NCI-H2171 treated with DMSO at 0.1 percent for 48 hours (cell line): ENCODE data around the gene KIAA0319L.

Experiments
- DNase-seq: peaks from one replicate; lab custom pipeline; 2025; lab: John Stamatoyannopoulos, UW

KIAA0319L gene

DNA sequence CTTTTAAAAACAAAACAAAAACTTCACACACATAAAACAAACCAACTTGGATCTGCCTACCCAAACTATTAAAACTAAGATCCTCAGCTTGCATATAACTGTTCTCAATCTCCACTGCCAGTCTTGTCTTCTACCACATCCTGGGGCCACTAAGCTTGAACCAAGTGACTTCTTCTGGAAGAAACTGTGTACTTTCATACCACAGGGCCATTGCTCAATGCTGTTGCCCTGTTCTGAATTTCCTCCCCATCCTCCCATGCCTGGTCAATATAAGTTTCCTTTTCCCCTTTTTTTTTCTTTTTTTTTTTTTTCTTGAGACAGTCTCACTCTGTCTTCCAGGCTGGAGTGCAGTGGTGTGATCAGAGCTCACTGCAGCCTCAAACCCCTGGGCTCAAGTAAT lies 109.9 kb downstream of the KIAA0319L start:
- no peak for DNase-seq

DNA sequence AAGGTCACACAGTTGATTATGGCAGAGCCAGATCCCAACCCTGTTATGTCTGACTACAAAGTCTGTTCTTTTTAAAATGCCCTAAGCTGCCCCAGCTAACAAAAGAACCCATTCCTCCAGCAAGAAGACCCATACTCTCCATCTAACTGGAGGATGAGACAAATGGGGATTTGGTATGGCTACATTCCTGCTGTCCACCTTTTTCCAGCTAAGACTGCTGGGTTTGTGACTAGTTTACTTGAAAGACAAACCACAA lies 112.8 kb downstream of the KIAA0319L start:
- no peak for DNase-seq

DNA sequence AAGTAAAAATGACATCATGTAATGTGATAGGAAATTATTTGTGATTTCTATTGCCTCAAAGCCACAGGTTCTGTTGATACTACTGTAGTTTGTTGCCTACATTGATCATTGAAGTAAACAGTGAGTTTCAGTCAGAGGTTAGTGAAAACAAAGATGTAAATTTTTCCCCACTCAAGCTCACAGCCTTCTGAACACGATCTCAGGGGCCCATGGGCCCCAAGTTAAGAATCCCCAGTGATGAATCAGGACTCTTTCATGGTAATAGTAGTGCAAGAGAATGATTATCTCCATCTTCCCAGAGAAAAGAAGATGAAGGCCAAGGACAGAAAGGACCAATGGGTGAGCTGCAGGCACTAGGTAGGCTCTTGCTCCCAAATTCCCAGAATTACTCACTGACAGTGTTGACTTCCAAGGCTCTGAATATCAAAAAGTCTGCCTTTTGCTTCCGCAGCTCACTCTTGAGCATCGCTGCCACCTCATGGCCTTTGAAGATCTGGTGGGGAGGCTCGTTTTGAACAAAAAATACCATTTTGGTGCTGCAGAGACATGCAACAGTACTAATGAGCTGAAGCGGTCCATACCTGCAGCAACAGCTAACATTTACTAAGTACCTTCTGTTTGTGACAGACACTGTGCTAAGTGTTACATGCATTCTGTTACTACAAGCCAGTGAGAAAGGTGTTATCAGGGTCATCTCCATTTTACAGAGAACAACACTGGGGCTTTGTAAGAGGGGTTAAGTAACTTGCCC lies 113.3 kb downstream of the KIAA0319L start:
- no peak for DNase-seq

DNA sequence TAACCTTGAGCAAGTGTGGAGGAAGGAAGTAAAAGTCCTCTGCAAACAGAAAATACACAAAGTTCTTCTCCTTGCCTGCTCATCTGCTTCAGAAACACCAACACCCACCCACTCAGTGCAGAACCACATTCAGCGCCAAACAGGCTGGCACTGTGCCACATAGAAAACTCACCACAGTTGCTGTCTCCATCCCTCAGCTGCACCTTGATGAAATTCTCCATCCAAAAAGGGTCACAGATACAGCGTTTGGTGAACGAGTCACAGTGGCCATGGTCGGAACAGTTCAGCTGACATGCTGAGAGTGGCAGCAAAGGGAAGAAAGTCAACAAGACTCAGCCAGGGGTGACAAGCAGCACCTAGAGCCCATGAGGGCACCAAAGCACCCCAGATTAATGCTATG lies 114.5 kb downstream of the KIAA0319L start:
- DNase-seq = no peak

DNA sequence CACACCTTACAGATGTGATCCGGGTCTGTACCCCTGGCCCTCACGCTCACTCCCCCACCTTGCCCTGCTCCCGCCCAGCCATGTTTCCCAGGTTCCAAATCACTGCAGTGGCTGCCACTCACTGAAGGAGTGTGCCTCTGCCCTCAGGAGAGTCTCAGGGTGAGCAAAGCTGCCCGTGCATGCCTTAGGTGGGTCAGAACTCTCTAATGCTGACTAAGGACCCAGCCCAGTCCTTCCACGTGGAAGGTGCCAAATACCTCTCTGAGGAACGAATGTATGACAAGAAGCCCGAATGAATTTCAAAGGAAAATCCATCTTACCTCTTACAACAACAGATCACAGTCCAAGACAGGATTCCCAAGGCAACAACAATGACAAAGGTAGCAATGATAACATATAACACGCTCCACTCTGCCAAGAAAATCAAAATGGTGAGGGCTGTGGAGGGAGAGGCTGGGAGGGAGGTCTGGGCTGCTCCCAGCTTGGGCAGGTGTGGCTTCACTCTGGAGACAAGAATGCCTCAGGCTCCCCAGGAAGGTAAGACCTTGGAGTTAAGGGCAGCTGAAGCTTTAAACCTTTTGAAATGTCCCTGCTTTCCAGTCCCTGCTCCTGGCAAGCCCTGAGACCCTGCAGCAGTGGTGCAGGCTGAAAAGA lies 115.2 kb downstream of the KIAA0319L start:
- no peak for DNase-seq

DNA sequence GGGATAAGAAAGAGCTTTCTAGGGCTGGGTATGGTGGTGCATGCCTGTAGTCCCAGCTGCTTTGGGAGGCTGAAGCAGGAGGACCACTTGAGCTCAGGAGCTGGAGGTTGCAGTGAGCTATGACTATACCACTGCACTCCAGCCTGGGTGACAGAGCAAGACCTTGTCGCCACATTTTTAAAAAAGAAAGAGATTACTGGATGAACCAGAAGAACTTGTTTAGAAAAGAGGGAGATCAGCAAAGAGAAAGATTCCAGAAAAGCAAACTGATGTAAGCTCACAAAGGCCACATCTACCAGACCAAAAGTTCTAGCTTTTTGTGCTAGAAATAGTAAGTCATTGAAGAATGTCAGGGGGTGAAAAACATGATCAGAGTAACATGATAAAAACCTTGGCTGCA lies 117.6 kb downstream of the KIAA0319L start:
- no peak for DNase-seq

DNA sequence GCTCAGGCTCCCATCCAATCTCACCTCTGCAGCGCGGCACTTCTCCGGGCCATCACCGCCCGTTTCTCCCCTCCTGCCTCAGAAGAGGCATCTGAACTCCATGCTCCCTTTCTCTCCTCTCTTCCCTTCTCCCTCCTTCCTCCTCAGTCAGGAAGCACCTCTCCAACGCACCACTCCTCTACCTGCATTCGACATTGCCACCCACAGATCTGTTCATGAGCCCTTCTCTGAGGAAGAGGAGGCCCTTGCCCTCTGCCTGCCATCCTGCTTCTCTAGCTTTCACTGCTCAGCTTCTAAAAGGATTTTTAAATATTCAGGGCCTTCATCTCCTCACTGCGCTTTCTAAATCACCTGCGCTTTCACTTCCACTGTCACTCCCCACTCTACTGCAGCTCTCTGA lies 120.0 kb downstream of the KIAA0319L start:
- no peak for DNase-seq

DNA sequence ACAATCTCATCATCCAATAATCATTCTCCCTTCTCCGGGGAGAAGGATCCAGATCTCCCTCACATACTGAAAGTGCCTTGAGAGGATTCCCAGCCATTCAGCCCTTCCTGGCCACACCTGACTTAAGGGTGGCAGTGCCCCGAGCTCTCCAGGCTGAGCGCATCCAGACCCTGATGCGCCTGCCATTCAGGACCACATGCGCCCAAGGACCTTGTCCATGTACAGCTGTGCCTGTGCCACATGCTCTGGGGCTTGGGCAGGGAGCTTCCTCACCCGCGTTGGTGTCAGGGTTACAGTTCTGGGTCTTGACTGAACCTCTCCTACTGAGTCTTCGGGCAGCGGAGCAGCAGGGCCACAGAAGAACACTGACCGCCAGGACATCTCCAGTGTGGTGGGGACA lies 121.1 kb downstream of the KIAA0319L start:
- no peak for DNase-seq

DNA sequence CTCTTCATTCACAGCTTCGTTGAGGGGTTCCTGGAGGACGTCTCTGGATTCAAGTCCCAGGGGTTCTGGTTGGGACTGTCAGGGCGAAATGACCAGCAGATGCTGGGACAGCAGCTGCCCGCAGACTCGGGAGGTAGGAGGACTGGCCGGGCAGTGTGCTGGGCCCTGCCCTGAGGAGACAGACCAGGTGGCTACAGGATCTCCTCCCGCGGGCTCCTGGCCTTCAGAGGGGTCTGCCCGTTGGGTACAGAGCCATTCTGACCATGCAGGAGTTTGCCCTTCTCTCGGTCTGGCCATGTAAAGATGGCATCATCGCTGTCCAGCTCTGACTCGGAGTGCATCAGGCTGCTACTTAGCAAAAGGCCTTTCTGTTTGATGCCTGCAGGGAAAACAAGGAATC lies 122.5 kb downstream of the KIAA0319L start:
- DNase-seq = no peak

DNA sequence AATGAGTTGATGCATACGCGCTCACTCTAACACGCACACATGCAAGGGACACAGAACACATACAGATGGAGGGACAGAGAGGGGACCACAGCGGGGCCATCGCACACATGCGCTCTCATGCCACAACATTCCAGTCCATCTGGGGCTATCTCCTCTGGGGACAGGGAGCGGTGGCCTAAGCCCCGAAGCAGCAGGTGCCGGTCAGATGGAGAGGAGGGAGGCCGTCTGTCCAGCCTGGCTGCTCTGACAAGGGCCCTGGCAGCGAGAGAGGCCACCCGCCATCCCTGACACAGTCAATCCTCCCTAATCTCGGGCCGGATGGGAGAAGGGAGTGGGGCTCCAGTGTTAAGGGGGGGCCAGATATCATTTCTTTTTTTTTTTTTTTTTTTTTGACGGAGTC lies 123.5 kb downstream of the KIAA0319L start:
- no peak for DNase-seq

DNA sequence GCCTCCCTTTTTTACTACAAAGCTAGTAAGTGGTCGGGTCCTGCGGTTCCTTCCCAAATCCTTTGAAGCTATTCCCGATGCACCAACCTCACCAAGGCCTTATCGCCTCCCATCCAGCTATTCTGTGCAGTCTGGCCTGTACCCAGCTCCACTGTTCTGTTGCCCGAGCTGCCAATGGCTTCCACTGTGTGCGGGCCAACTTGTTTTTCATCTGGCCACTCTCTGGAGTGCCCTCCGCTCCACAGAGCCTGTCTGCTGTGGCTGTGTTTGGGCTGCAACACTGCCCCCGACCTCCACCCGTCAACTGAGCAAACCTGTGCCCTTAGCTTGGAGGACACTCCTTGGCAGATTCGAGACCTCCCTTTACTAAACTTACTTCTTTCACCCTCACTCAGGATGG lies 125.0 kb downstream of the KIAA0319L start:
- no peak for DNase-seq

DNA sequence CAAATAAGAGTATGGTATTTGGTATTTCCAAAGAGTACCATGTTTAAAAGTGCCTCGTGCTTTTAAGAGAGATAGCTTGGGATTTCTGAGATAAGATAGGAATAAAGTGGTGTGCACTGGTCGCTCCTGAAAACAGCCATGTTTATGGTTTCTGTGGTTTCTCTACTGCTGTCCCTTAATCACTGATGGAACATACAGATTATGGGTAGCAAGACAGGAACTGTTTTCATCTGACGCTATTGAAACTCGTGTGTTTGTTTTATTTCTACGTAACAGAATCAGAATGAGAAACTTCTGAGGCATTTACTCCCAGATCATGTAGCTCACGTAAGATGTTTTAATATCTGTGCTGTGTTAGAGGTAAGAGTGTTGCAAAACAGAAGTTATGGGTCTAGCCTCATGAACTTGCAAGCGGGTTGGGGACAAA lies 126.0 kb downstream of the KIAA0319L start:
- no peak for DNase-seq

DNA sequence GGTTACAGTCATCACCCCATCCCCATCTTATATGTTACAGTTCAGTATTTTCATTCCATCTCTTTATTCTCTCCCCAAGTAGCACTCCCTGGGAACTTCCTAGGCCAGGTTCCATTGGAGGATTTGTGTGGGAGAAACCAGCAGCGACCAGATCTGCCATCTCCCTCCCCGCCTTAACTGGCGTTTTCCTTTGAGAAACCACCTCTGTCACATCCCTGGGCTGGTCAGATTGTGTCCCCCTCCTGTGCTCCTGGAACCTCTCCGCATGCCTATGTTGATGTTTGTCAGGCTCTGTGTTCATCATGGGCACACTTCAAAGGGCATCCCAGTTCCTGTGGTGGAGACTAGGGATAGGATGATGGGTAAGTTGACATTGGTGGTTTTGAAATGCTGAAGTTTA lies 126.4 kb downstream of the KIAA0319L start:
- DNase-seq = no peak

DNA sequence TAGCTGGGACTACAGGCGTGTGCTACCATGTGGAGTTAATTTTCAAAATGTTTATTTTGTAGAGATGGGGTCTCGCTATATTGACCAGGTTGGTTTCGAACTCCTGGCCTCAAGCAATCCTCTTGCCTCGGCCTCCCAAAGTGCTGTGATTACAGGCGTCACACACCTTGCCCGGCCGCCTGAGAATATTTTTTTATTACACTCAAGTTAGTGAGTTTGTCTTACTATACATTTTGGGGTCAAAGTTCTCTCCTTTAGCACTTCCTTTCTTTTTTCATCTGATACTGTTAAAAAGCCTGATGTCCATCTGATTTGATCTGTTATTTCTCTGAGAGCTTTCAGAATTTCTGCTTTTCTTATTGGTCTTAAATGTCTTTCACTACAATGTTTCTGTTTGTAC lies 128.8 kb downstream of the KIAA0319L start:
- DNase-seq = no peak

DNA sequence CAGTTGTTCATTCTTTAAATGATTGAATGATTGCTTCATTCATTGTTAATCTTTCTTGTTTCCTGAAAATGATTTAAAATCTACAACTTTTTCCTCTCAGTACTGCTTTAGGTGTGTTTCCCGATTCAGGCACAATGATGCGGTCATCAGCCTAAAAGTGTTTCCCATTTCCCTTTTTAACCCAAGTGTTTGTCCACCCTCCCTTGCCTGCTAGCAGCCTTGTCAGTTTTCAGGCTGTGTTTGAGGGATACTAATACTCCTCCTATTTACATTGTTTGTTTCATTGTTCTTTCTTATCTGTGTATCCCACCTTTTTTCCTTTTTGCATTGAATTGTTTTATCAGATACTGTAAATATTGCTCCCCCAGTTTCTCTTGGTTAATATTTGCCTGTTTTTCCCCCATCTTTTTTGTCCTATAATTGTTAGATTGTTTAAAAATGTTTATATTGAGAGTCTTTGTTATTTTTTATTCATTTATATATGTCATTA lies 131.1 kb downstream of the KIAA0319L start:
- no peak for DNase-seq

DNA sequence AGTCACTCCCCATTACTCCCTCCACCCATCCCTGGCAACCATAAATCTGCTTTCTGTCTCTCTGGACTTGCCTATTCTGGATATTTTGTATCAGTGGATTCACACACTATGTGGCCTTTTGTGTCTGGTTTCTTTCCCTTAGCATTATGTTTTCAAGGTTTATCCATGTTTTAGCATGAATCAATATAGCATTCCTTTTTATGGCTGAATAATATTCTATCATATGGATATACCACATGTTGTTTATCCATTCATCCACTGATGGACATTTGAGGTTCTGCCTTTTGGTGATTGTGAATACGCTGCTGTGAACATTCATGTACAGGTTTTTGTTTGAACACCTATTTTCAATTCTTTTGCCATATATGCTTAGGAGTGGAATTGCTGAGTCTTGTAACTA lies 148.3 kb downstream of the KIAA0319L start:
- no peak for DNase-seq

DNA sequence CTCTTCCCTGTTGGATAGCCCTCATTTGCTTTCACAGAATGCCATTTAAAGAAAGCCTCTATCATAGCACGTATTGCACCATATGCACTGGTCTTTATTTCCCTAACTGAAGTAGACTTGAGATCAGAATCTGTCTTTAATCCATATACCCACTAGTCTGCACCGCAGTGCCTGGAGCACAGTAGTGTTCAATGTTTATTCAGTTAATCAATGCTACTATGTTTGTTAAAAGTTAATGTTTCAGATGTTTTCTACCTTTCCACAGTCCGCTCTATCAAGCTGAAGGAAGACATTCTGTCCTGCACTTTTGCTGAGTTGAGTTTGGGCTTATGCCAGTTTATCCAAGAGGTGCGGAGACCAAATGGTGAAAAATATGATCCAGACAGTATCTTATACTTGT lies 149.5 kb downstream of the KIAA0319L start:
- DNase-seq = no peak

DNA sequence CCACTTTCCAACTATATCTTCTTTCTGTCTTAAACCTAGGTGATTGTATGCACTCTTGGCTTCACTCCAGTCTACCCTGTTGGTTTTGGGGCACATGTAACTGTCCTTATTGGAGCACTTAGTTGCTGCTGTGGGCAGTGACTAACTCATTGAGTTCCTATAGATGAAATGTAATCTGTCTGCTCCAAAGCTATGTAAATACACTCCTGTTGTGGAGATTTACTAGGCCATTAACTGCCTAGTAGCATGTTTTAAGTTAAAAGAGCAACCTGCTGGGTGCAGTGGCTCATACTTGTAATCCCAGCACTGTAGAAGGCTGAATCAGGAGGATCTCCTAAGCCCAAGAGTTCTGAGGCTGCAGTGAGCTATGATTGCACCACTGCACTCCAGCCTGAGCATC lies 151.1 kb downstream of the KIAA0319L start:
- DNase-seq = no peak

DNA sequence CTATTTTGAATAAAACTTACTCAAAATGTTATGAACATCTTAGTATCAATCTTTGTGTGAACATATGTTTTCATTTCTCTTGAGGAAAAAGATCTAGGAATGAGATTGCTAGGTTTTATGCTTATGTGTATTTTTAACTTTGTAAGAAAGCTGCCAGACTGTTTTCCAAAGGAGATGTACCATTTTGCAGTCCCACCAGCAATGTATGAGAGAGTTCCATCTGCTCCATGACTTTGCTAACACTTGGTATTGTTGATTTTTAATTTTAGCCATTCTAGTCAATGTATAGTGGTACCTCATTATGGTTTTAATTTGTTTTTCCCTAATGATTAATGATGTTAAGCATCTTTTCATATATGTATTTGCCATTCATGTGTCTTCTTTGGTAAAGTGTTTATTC lies 156.2 kb downstream of the KIAA0319L start:
- no peak for DNase-seq

DNA sequence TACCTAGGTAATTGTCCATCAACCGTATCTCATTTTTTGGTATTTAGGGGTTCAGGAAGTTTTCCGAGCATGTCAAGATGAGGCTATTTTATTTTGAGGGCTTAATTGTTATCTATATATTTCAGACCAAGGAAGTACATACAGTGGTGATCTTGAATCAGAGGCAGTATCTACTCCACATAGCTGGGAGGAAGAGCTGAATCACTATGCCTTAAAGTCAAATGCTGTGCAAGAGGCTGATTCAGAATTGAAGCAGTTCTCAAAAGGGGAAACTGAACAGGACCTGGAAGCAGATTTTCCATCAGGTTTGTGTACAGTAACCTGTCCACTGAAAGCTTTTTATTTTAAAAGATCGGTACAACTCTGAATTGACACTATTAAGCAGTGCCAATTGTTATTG lies 158.5 kb downstream of the KIAA0319L start:
- DNase-seq = no peak

DNA sequence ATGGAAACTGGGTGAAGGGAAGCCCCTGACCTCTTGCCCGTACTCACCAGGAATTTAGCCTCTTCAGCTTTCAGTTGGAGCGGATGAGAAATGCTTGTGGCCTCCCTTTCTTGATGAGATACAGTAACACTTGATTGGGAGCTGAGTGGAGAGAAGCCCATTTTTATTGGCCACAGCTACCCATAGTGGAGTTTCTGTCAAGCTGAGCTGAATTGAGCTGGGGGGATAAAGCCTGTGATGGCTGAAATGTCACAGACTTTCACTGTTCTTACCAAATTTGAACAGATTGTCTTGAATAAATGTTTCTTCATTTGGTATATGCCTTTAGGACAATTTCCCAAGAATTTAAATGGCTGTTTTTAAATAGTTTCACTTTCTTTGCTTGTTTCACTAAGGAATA lies 162.8 kb downstream of the KIAA0319L start:
- no peak for DNase-seq

DNA sequence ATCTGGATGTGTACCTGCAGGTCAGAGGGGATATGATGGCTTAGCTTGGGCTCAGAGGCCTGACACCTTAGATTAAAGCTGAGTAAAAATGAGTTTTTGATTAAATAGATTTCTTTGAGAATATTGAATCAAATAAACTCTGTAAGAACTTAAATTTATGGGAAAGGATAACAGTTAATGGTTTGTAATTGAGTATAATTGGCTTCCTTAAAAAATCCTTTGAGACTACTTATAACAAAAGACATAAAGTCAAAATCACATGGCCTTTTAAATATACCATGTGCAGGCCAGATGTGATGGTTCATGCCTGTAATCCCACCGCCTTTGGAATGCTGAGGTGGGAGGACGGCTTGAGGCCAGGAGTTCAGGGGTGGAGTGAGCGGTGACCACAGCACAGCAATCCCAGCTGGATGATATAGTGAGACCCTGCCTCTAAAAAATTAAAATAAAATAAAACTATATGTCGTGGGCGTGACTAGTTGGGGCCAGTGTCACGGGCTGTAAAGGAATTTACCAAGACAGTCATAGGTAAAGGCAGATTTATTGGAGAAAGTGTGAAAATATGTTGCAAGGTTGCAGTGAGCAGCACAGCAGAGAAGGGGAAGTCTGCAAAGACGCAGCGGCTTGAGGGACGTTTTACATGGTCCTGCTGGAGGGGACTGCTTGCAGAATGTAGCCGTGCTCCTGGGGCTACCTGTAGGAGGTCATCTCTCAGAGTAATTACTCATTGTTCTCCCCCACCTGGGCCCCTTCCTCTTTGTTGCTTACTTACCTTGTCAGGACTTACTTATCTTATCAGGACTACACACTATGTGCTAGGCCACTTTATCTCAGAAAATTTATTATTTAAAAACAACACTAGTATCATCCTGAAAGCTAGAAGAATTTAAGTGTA lies 166.4 kb downstream of the KIAA0319L start:
- DNase-seq = no peak

DNA sequence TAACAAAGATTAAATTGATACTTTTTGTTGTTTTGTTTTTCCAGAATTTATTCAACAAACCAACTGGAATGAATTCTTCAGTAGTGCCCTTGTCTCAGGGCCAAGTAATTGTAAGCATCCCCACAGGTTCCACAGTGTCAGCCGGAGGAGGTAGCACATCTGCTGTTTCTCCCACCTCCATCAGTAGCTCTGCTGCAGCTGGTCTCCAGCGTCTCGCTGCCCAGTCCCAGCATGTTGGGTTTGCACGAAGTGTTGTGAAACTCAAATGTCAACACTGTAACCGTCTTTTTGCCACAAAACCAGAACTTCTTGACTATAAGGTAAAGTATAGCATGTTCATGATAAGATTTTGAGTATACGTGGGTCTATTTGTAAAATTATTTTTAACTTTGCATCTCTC lies 170.2 kb downstream of the KIAA0319L start:
- no peak for DNase-seq
